Left ventricle myocardium superior (tissue), 1 donor: ENCODE measurements around the gene MME. TPM values are rescaled to one million over a fixed set of nuclear protein-coding genes. Genes with fewer than 3 reads are reported as not detected.

Experiments used
- ATAC-seq: fragments of 200-7000 bp; cut with Tn5 transposase; one replicate; pipeline ENCODE4 v1.9.1; 2020; ENCODE audit warnings: mild to moderate bottlenecking, moderate library complexity
- DNase-seq: peaks from one replicate; pipeline ENCODE4 v3.0.0-alpha.2; 2020
- intact Hi-C: fragments of 100-400 bp; cut with micrococcal nuclease; formaldehyde crosslinking; loops from one replicate; pipeline ENCODE4 v1.11.0; 2022
- total RNA-seq: library from RNA; stranded (reverse); fragmentation: NEBNext Ultra II Directional; extraction: Animal tissue kit (Norgen Biotek cat#: 25700); gene quantifications from one replicate; pipeline ENCODE4 v1.2.1, GENCODE V29; 2021
- donor health status: DM: no; HTN: yes; CAD: no; lungs with severe emphysema.

Gene MME
- total RNA-seq, 1 donor from 2014 or later = 3.9 TPM

DNA sequence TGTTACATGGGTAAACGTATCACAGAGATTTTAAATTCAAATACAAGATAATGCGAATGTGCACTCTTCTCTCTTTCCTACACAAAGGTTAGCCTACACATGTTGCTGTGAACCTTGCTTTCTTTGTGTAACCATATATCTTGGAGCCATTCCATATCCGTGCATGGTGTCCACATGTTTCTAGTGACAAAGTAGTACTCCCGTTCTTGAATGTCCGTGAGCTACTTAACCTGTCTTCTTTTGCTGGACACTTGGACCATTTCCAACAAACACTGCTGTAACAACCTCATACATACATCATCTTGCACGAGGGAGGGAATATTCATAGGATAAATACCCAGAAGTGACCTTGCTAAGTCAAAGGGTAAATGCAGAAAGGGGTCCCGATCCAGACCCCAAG, 138.3 kb downstream of the MME start:
- ATAC-seq = no peak
- no peak for DNase-seq
- intact Hi-C loops = no loop called here

DNA sequence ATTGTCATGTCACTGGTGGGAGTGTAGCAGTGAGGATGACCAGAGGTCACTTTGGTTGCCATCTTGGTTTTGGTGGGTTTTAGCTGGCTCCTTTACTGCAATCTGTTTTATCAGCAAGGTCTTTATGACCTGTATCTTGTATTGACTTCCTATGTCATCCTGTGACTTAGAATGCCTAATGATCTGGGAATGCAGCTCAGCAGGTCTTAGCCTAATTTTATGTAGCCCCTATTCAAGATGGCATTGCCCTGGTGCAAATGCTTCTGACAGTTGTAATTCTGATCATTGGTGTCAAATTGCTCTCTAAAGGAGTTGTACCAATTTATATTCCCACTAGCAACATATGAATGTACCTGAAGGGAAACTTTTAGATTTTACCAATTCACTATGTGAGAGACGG, 139.0 kb downstream of the MME start:
- DNase-seq = no peak
- intact Hi-C loops = no loop called here
- ATAC-seq = no peak

DNA sequence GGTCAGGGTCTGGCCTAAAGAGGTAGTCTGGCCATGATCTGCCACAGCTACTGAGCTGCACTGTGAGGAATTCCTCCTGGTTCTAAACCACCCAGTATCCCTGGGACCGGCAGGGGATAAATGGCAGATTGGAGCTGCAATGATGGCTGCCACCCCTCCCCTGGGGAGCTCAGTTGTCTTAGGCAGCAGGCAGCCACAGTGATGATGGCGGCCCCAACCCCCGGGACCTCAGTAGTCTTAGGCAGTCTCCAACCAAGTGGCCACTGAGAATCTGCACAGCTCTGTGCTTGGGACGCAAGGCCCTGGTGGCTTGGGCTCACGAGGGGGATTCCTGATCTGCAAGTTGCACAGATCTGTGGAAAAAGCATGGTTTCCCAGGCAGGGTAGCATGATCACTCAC, 145.3 kb downstream of the MME start:
- DNase-seq (no peak), ATAC-seq (no peak)
- intact Hi-C loops = no loop called here

DNA sequence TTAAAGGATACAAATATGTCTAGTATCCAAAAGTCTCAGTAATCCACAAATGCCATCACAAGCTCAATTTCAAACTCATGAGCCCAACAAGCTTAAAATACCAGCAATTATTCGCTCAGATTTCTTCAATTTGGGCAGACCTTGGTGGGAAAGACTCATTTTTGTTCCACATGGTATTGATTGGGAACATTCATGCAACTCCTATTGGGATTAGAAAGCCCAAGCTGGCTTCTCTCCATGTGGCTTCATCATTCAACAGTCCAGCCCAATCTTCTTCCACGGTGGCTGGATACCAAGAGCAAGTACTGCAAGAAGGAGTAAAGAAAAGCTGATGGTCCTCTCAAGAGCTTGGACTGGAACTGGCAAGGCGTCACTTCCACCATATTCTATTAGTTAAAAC, 147.0 kb downstream of the MME start:
- ATAC-seq = no peak
- DNase-seq = no peak
- intact Hi-C loops = no loop called here

DNA sequence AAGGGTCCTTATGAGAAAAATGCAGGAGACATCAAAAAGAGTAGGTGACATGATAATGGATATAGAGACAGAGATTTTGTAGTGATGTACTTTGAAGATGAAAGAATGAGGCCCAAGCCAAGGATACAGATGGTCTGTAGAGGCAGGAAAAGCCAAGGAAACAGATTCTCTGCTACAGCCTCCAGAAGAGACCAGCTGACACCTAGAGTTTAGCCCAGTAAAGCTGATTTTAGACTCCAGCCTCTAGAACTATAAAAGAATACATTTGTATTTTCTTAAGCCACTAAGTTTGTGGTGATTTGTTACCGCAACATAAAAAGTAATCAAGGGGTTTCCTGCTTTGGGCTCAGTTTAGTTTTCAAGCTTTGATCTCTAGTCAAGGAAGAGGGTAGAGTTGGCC, 148.6 kb downstream of the MME start:
- DNase-seq (no peak), ATAC-seq (no peak)
- intact Hi-C loops = no loop called here

DNA sequence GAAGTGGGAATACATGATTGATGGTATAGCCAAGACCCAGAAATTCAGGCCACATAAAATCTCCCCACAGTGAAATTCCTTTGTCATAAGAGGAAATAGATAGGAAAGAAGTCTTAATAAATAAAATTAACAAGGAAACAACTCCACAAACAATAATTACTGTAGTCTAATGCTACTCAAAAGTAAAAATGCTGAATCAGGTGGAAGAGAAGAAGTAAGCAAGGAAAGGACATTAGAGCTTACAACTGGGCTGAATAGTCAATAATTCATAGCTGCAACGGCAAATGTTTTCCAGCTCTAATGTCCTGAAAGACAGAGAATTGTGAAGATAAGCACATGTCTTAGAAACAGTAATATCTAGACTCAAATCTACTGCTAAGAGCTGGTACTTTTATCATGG, 149.0 kb downstream of the MME start:
- ATAC-seq (no peak), DNase-seq (no peak)
- intact Hi-C loops = no loop called here

DNA sequence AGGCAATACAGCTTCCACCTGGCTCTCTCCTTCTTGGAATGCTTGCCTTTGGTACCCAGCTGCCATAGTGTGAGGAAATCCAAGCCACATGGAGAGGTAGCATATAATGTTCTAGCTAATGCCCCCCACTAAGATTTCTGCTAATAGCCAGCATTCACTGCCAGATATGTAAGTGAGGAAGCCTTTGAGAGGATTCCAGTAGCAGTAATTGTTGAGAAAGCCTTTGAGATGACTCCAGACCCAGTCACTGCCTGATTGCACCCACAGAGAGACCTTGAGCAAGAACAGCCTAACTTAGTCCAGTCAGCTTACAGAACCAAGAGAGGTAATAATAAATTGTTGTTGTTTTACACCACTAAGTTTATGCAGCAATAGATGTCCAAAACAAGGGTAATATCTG, 150.3 kb downstream of the MME start:
- no peak for ATAC-seq
- intact Hi-C loops = no loop called here

DNA sequence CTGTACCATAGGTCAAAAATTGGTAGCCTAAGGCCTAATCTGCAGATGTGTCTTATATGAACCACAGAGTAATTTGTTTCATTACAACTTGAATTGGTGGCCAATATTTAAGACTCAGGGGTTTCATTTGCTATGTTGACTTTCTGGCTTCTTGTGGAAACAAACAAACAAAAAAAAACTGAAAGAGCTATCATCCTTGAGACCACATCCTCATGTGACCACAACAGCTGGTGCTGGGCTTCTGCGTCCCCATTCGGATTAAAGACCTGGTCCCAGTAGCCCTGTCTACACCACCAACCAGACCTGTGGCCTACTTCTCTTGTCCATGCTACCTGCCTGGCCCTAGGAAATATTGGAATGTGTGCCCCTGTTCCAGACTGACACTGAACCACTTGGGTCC, 151.7 kb downstream of the MME start:
- ATAC-seq (no peak), DNase-seq (no peak)
- intact Hi-C loops = no loop called here

More for the DNA sequence above, 150.3 kb downstream of the MME start:
- no peak for DNase-seq

DNA sequence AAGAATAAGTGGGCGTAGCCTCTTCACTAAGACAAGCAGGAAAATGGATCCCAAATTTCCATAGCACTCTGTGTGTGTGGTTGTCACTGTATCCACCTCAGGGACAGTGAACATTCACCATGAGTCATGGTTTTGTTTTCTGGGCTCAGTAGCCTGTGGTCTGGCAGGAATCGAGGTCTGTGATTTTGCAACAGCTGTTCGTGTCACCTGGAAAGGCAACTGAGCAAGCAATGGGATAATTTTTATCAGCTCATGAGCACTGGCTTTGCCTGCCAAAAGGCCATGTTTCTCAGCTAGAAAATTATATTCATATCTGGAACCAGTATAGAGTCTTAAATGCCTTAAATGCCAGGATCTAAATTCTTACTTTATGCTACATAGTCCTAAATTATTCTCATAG, 152.5 kb downstream of the MME start:
- DNase-seq (peak; percentile 66), ATAC-seq (peak; percentile 95)
- intact Hi-C loops = no loop called here

DNA sequence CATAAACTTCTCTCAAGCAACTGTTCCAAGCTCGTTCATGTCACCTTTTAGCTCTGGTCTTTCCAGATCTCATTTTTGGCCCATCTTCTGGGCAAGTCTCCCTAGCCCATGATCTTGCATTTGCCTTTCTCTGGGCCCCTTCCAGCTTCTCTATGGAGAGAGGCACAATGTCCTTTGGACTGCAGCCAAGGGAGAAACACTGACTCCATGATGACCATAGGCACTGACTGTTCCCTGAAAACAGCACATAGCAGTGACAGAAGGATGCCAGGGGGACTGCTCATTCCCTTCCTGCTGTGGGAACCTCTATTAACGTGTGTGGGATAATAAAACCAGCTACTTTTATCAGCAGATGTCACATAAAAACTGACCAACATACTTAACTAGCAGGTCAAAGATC, 153.1 kb downstream of the MME start:
- ATAC-seq = peak; percentile 95
- DNase-seq = peak; percentile 43
- intact Hi-C loops = no loop called here

Other genes starting within 250 kb of the MME start
- 0.79 TPM for gene STRIT1, start 213.4 kb downstream of the MME start, total RNA-seq